ENCODE data around the gene CHIA. TPM values are rescaled to one million over a fixed set of nuclear protein-coding genes. Genes with fewer than 3 reads are reported as not detected.

Gene CHIA
- polyA plus RNA-seq, 1 experiment: not detected

DNA sequence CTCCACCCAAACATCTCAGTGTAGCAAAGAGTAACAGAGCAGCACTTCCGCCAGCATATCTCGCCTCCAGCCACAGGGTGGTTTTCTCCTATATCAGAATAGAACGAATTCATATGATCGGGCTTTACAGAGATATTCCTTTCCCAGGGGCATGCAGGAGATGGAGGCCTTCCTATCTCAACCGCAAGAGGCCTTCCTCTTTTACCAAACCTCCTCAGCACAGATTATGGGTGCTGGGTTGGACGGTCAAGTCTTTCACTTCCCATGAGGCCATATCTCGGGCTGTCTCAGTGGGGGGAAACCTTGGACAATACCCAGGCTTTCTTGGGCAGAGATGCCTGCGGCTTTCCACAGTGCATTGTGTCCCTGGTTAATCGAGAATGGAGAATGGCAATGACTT lies 71.1 kb downstream of the CHIA start:
- CTCF ChIA-PET: no interaction called here
- Histone ChIP-seq H3K36me3 (ENCODE audit: control insufficient read depth, insufficient read depth, low read length) (no peaks in the 10 kb centered on the region), H3K4me3 (ENCODE audit: low read depth, low read length) (no peak overlapping the region), H3K27me3 (ENCODE audit: control insufficient read depth, insufficient read depth, low read length) (peaks cover 3% of the 10 kb centered on the region)
- no peak for DNase-seq (ENCODE audit: low read depth)
- no peak for TF ChIP-seq CTCF (IDR thresholded peaks at IDR 0.05; ENCODE audit: insufficient read depth, low read depth, low read length)
- POLR2A ChIA-PET: no interaction called here

DNA sequence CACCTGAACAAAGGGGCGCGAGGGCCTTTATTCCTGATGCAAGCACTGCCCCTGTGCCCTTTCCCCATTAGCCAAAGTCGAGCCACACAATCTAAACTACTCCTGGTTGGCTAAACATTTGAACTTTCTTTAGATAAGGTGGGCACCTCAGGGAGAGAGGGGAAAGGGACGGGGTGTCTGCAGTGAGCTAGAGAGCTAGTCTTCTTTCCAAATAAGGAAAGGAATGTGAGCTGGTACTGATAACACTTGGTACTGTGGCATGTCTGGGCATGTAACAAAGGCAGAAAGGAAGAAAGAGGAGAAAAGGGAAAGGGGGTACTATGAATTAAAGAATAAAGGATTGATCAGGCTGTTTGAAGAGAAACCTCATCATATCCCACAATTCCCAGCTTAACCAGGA lies 74.0 kb downstream of the CHIA start:
- TF ChIP-seq CTCF (IDR thresholded peaks at IDR 0.05; ENCODE audit: insufficient read depth, low read depth, low read length): no peak
- DNase-seq (ENCODE audit: low read depth): no peak
- ChIA-PET POLR2A (no interaction called here), CTCF (interaction anchor here (1.2 kb wide), 1 partner anchor 35 kb away, joined by 4 read pairs; no protein-coding TSS in a partner anchor)
- no peak overlapping the region for H3K4me3 ChIP-seq (ENCODE audit: low read depth, low read length)
- H3K27me3 ChIP-seq (ENCODE audit: control insufficient read depth, insufficient read depth, low read length): no peaks in the 10 kb centered on the region
- no peaks in the 10 kb centered on the region for H3K36me3 ChIP-seq (ENCODE audit: control insufficient read depth, insufficient read depth, low read length)

GRCh38 chr1:111366256-111366655 lies 75.6 kb downstream of the CHIA start:
- no peak for DNase-seq (ENCODE audit: low read depth)
- no peaks in the 10 kb centered on the region for H3K27me3 ChIP-seq (ENCODE audit: control insufficient read depth, insufficient read depth, low read length)
- ChIA-PET CTCF (interaction anchor here (1.1 kb wide), 1 partner anchor 18 kb away, joined by 3 read pairs; no protein-coding TSS in a partner anchor), POLR2A (no interaction called here)
- H3K36me3 ChIP-seq (ENCODE audit: control insufficient read depth, insufficient read depth, low read length): no peaks in the 10 kb centered on the region
- no peak overlapping the region for H3K4me3 ChIP-seq (ENCODE audit: low read depth, low read length)
- no peak for TF ChIP-seq CTCF (IDR thresholded peaks at IDR 0.05; ENCODE audit: insufficient read depth, low read depth, low read length)

- CTCF ChIA-PET: interaction anchor here (0.7 kb wide), 1 partner anchor 48 kb away, joined by 3 read pairs; no protein-coding TSS in a partner anchor
- POLR2A ChIA-PET: no interaction called here
- no peak for DNase-seq (ENCODE audit: low read depth)
These were observed 78.5 kb downstream of the CHIA start for GRCh38 chr1:111369177-111369576.

GRCh38 chr1:111369645-111370044 lies 79.0 kb downstream of the CHIA start:
- ChIA-PET POLR2A (no interaction called here), CTCF (no interaction called here)
- Histone ChIP-seq H3K4me3 (ENCODE audit: low read depth, low read length) (no peak overlapping the region), H3K27me3 (ENCODE audit: control insufficient read depth, insufficient read depth, low read length) (no peaks in the 10 kb centered on the region), H3K36me3 (ENCODE audit: control insufficient read depth, insufficient read depth, low read length) (no peaks in the 10 kb centered on the region)
- TF ChIP-seq CTCF (IDR thresholded peaks at IDR 0.05; ENCODE audit: insufficient read depth, low read depth, low read length): no peak
- DNase-seq (ENCODE audit: low read depth): no peak

More at GRCh38 chr1:111369177-111369576, 78.5 kb downstream of the CHIA start:
- Histone ChIP-seq H3K4me3 (ENCODE audit: low read depth, low read length) (no peak overlapping the region), H3K36me3 (ENCODE audit: control insufficient read depth, insufficient read depth, low read length) (no peaks in the 10 kb centered on the region), H3K27me3 (ENCODE audit: control insufficient read depth, insufficient read depth, low read length) (no peaks in the 10 kb centered on the region)
- TF ChIP-seq CTCF (IDR thresholded peaks at IDR 0.05; ENCODE audit: insufficient read depth, low read depth, low read length): no peak

Small RNA genes within 50 kb of the gene (small RNA-seq; reads per million reads assigned to genes)
- not detected for gene AL356387.2 (ENCODE audit: insufficient read length, low read depth, low replicate concordance)

Other genes with a start within 250 kb of the CHIA start
- 58.8 and 110 TPM in 2 replicates for gene DRAM2, start 150.8 kb upstream of the CHIA start, polyA plus RNA-seq (2011; rRNA removed)
- gene CEPT1, start 150.6 kb upstream of the CHIA start, polyA plus RNA-seq (2011; rRNA removed): 15.5 and 30.9 TPM in 2 replicates
- 3.9 and 4.1 TPM in 2 replicates for gene DENND2D, start 90.2 kb upstream of the CHIA start, polyA plus RNA-seq (2011; rRNA removed)
- gene CHI3L2, start 63.1 kb upstream of the CHIA start, polyA plus RNA-seq (2011; rRNA removed): 0.05 and 0.25 TPM in 2 replicates
- gene OVGP1, start 136.9 kb downstream of the CHIA start, polyA plus RNA-seq (2011; rRNA removed): 0.83 and 1.0 TPM in 2 replicates
- gene WDR77, start 158.4 kb downstream of the CHIA start, polyA plus RNA-seq (2011; rRNA removed): 62.8 and 104 TPM in 2 replicates
- 224 and 328 TPM in 2 replicates for gene ATP5PB, start 158.6 kb downstream of the CHIA start, polyA plus RNA-seq (2011; rRNA removed)
- gene C1orf162, start 183.1 kb downstream of the CHIA start, polyA plus RNA-seq (2011; rRNA removed): 0.48 and 0.71 TPM in 2 replicates
- not detected in 2 replicates for gene ADORA3, start 212.8 kb downstream of the CHIA start, polyA plus RNA-seq (2011; rRNA removed)
- gene TMIGD3, start 212.8 kb downstream of the CHIA start, polyA plus RNA-seq (2011; rRNA removed): not detected in 2 replicates